Large intestine (tissue), 3 donors: ENCODE data around the gene NDUFA6. TPM values are rescaled to one million over a fixed set of nuclear protein-coding genes. Genes with fewer than 3 reads are reported as not detected.
"Not testable (repeated sequence)": the region's sequence is repeated elsewhere in the genome, so short reads cannot be mapped to it uniquely, and the experiment has no call there.

Source experiments
- DNase-seq, 2 donors: peaks; one replicate each; pipeline versions ENCODE4 v3.0.0 to v3.0.0-alpha.2; 2013
- H3K27ac ChIP-seq: one replicate; pipeline ENCODE4 v1.5.1; 2013; ENCODE audit warnings: low read length
- H3K27me3 ChIP-seq: 2 replicates; pipeline ENCODE4 v1.6.1; 2013; ENCODE audit warnings: low read length; ENCODE audit not compliant: control insufficient read depth, insufficient read depth
- H3K36me3 ChIP-seq: 2 replicates; pipeline ENCODE4 v1.6.1; 2013; ENCODE audit warnings: low read length; ENCODE audit not compliant: control insufficient read depth, insufficient read depth
- H3K4me1 ChIP-seq: one replicate; pipeline ENCODE4 v1.6.1; 2013; ENCODE audit warnings: low read length; ENCODE audit not compliant: control insufficient read depth, insufficient read depth
- H3K4me3 ChIP-seq: one replicate; pipeline ENCODE4 v1.5.1; 2013; ENCODE audit warnings: low read length
- H3K9me3 ChIP-seq: one replicate; pipeline ENCODE4 v1.6.1; 2013; ENCODE audit warnings: mild to moderate bottlenecking, low read depth, low read length, moderate library complexity; ENCODE audit not compliant: control insufficient read depth
- WGBS: methylation state at CpG from one replicate; pipeline ENCODE4 v1.1.5; 2013; ENCODE audit warnings: low lambda C conversion rate; ENCODE audit not compliant: insufficient coverage; 5-methylcytosine and 5-hydroxymethylcytosine counted together
- polyA plus RNA-seq: library from polyadenylated mRNA; unstranded; fragments of 120-200 nt; gene quantifications from one replicate; pipeline ENCODE4 v1.2.1, GENCODE V29; 2013

The NDUFA6 gene
- polyA plus RNA-seq, 1 donor: 71.1 TPM

GRCh38 chr22:42114721-42115120, 24.1 kb upstream of the NDUFA6 start:
- Histone ChIP-seq H3K4me1 (no peaks in the 10 kb centered on the region), H3K9me3 (peaks cover 7% of the 10 kb centered on the region), H3K36me3 (no peaks in the 10 kb centered on the region), H3K4me3 (no peak overlapping the region), H3K27me3 (no peaks in the 10 kb centered on the region), H3K27ac (no peak overlapping the region)
- no CpG with 5 or more reads among the region's 7 CpGs for WGBS
- DNase-seq: no peak

- H3K9me3 ChIP-seq, H3K36me3 ChIP-seq, H3K27ac ChIP-seq, H3K27me3 ChIP-seq, DNase-seq, H3K4me3 ChIP-seq, H3K4me1 ChIP-seq: not testable (repeated sequence)
- WGBS: no CpG with 5 or more reads among the region's 4 CpGs
Observed at GRCh38 chr22:42112793-42113192, 22.2 kb upstream of the NDUFA6 start.

DNA sequence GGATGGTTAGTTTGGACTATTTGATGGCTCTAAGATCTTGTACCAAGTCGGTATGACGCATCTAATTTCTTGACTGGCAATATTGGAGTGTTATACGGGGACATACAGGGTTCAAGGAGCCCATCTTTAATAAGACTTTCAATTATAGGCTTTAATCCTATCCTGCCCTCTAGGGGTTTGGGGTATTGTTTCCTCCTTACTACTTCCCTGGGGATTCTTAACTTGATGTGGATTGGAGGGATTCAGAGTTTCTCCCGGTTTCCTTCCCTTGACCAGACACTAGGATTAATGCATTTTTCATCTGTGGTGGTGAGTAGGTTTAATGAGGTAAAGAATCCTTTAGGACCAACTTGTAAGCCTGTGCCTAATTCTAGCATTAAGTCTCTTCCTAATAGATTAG, 21.2 kb upstream of the NDUFA6 start:
- Histone ChIP-seq H3K9me3 (peaks cover 9% of the 10 kb centered on the region), H3K4me3 (no peak overlapping the region), H3K36me3 (no peaks in the 10 kb centered on the region), H3K27me3 (no peaks in the 10 kb centered on the region), H3K4me1 (no peaks in the 10 kb centered on the region), H3K27ac (no peak overlapping the region)
- WGBS: no CpG with 5 or more reads among the region's 4 CpGs
- DNase-seq: no peak

DNA sequence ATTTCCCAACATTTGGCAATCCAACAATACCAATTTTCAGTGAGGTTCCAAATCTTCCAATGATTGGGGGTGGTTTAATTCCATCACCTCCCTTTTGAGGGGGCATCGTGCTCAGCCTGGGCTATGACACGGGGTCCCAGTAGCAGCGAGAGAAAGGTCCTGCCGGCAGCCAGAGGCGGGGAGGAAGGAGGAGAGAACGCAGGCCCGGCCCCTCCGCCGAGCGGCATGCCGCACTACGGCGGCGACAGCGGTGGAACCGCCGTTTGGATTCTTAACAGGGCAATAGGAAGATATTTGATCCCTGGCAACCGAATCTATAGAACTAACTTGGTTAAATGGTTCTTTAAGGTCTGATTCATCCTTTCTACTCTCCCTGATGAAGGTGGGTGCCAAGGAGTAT, 18.3 kb upstream of the NDUFA6 start:
- Histone ChIP-seq H3K36me3 (no peaks in the 10 kb centered on the region), H3K4me1 (no peaks in the 10 kb centered on the region), H3K27me3 (no peaks in the 10 kb centered on the region), H3K4me3 (no peak overlapping the region), H3K27ac (no peak overlapping the region), H3K9me3 (peaks cover 8% of the 10 kb centered on the region)
- no peak for DNase-seq
- no CpG with 5 or more reads among the region's 18 CpGs for WGBS

GRCh38 chr22:42104332-42104860, 13.8 kb upstream of the NDUFA6 start:
- DNase-seq, H3K4me1 ChIP-seq, H3K36me3 ChIP-seq, H3K27ac ChIP-seq, H3K27me3 ChIP-seq, H3K4me3 ChIP-seq: not testable (repeated sequence)
- WGBS: no CpG with 5 or more reads among the region's 6 CpGs
- H3K9me3 ChIP-seq: peaks cover 28% of the 10 kb centered on the region

GRCh38 chr22:42101199-42101598, 10.6 kb upstream of the NDUFA6 start:
- WGBS: 100% methylated on average over 3 of the region's 3 CpGs
- no peak for DNase-seq
- H3K4me1 ChIP-seq: no peaks in the 10 kb centered on the region
- H3K27ac ChIP-seq: no peak overlapping the region
- H3K36me3 ChIP-seq: peaks cover 4% of the 10 kb centered on the region
- H3K9me3 ChIP-seq: peaks cover 34% of the 10 kb centered on the region
- no peaks in the 10 kb centered on the region for H3K27me3 ChIP-seq
- H3K4me3 ChIP-seq: no peak overlapping the region

- Histone ChIP-seq H3K36me3 (peaks cover 2% of the 10 kb centered on the region), H3K4me1 (peaks cover 7% of the 10 kb centered on the region), H3K27me3 (no peaks in the 10 kb centered on the region), H3K4me3 (peak overlapping the region; percentile 96), H3K27ac (peak overlapping the region; percentile 81), H3K9me3 (peaks cover 3% of the 10 kb centered on the region)
- WGBS: no CpG with 5 or more reads among the region's 7 CpGs
- no peak for DNase-seq
Observed at GRCh38 chr22:42091455-42091782, 847 bp upstream of the NDUFA6 start.

DNA sequence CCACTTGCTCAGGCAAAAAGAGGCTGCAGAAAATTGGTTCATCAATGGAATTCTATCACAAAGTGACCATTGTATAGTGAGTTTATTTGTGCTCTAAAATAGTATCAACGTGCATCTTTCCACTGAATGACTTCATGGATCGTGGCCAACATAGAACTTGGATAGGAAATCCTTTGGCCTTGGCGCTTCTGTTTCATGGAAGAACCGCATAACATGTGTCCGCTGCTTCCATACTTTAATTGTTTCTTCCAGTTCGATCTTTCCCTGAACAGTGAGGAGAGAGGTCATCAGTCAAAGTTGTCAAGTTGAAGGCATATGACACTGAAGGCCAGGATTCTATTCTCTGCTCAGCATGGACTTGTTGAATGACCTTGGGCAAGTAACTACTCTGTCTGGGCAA, 4.5 kb downstream of the NDUFA6 start:
- Histone ChIP-seq H3K4me1 (peaks cover 4% of the 10 kb centered on the region), H3K4me3 (no peak overlapping the region), H3K9me3 (no peaks in the 10 kb centered on the region), H3K27me3 (no peaks in the 10 kb centered on the region), H3K27ac (no peak overlapping the region), H3K36me3 (peaks cover 40% of the 10 kb centered on the region)
- no peak for DNase-seq
- WGBS: 100% methylated on average over 1 of the region's 6 CpGs

DNA sequence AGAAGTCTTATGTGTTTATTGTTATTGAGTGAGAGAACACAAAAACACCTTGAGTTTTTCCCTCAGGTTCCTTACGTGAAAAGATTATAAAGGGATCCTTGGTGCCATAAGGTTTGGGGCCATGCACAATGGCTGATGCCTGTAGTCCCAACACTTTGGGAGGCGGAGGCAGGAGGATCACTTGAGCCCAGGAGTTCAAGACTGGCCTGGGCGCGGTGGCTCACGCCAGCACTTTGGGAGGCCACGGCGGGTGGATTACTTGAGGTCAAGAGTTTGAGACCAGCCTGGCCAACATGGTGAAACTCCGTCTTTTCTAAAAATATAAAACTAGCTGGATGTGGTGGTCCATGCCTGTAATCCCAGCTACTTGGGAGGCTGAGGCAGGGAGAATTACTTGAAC, 5.7 kb downstream of the NDUFA6 start:
- Histone ChIP-seq H3K4me3 (no peak overlapping the region), H3K36me3 (peaks cover 40% of the 10 kb centered on the region), H3K27me3 (no peaks in the 10 kb centered on the region), H3K27ac (no peak overlapping the region), H3K4me1 (peaks cover 7% of the 10 kb centered on the region), H3K9me3 (no peaks in the 10 kb centered on the region)
- no CpG with 5 or more reads among the region's 8 CpGs for WGBS
- no peak for DNase-seq

- H3K9me3 ChIP-seq: no peaks in the 10 kb centered on the region
- H3K27me3 ChIP-seq: no peaks in the 10 kb centered on the region
- H3K4me1 ChIP-seq: peaks cover 14% of the 10 kb centered on the region
- no peak for DNase-seq
- no peak overlapping the region for H3K27ac ChIP-seq
- WGBS: no CpG with 5 or more reads among the region's 4 CpGs
- H3K4me3 ChIP-seq: no peak overlapping the region
- peaks cover 40% of the 10 kb centered on the region for H3K36me3 ChIP-seq
Observed at GRCh38 chr22:42083119-42083518, 7.5 kb downstream of the NDUFA6 start.

DNA sequence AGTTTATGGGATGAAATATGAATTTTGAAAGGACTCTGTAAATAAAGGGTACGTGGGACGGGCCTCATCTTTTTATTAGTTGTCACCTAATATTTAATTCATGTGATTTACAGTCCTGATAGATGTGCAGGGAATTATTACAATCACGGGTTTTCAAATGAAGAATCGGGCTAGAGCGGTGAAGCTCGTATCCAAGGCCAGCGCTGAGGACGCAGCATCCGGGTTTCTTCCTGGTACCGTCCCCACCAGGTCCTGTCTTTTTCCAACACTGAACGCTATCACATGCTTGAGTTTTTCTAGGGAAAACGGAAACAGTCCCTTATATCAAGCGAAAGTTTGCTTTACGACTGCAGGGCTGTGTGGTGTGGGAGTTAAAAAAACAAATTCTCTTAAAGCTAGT, 10.3 kb downstream of the NDUFA6 start:
- DNase-seq: peak in 1 of 2 donors; percentile 73
- Histone ChIP-seq H3K9me3 (no peaks in the 10 kb centered on the region), H3K4me3 (peak overlapping the region; percentile 71), H3K27me3 (no peaks in the 10 kb centered on the region), H3K4me1 (peaks cover 20% of the 10 kb centered on the region), H3K36me3 (peaks cover 46% of the 10 kb centered on the region), H3K27ac (peak overlapping the region; percentile 100)
- no CpG with 5 or more reads among the region's 14 CpGs for WGBS
